Suppressor macrophage (primary cell): ENCODE data around the gene GOLGA7B.

ENCODE experiments used
- DNase-seq, 4 experiments: peaks; one replicate each; pipeline ENCODE4 v3.0.0-alpha.2; 2020 to 2022

Gene GOLGA7B

DNA sequence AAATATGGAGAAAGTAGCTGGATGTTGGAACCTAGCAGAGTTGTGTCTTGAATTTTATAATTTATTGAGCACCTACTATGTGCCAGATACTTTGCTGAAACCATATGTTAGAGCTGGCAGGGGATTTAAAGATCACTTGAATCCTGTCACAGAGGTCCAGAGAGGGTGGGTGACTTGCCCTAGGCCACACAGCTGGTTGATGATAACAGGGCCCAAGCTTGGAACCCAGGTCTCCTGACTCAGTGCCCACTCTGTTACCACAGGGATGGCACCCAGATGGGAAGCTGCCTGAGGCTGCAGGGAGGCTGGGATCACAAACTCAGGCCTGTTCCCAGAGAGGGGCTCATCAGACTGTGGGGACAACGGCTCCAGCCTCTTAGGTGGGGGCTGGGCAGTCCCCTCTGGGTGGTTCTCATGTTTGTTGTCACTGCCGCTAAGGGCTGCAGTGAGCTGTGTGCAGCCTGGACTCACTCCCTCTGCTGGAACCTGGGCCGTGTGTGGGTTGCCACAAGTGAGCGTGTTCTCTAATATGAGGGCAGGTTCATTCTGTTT is 18.6 kb downstream of the GOLGA7B start:
- no peak for DNase-seq

DNA sequence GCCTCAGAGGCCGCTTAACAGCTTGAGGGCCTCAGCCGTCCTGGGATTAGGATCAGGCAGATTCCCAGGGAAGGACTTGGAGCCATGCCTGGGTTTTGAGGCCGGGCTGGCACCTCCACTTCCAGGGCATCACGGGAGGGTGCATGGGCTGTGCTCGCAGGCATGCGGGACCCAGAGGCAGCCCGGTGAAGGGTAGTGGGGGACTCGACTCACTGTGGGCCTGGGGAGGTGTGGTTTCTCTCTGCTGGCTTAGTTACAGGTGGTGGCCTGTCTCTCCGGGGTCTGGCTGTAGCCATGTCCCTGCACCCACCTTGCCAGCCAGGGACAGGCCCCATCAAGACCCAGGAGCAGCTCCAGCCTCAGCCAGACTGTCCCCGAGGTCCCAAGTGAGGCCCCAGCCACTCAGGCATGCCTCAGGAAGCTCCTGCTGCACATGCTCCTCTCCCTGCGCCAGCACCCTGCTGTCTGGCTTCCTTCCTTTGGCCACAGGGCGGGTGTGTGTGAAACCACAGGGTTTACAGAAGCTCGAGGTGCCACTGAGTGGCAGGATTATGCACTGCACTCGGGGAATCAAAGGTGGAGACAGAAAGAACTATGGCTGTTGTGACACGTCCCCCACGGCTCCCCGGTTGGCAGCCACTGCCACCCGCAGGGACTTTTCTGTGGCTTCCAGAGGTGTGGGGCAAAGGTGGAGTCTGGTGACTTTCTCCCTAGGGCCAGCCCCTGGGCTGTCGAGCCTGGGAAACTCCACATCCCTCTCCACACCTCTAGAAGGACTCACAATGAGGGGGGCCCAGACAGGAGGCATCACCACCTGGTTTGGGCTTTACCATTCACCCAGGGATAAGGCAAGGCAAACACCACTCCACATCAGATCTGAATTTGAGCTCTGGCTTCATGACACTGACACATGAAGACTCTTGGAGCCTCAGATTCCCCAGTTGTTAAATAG is 19.7 kb downstream of the GOLGA7B start:
- peak; percentile 87 to 93 (median 92) for DNase-seq

DNA sequence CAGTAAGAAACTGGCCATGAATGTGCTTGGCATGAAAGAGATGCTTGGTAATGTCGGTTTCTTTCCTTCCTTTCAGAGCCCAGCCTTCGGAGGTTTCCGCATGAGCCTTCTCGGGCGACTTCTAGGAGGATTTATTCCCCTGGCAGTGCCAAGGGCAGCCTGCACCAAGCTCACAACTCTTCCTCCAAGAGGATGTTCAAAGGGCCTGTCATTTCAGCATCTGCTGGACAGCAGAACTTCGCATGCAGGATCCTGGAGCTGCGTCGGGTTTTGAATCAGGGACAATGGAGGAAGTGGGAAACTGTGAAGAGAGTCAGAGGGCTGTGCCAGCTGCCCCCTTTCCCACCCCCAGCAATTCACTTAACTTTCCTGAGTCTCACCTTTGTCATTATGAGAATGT is 21.3 kb downstream of the GOLGA7B start:
- no peak for DNase-seq

DNA sequence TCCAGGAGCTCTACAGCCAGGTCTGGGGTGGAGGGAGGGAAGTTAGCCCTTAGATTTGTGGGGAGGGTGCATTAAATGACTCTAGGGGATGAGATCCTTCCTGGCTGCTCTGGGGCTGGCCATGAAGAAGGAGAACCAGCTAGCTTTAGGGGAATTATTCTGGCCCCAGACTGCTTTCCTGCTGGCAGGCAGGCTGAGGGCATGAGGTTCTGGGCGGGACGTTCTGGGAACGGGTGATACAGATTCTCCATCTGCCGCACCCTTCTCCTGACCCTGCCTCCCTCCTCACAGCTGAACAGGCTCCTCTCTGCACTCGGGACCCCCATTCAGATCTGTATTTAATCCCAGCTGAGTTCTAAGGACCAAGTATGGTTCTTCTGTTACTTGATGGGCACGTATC is 23.9 kb downstream of the GOLGA7B start:
- no peak for DNase-seq

DNA sequence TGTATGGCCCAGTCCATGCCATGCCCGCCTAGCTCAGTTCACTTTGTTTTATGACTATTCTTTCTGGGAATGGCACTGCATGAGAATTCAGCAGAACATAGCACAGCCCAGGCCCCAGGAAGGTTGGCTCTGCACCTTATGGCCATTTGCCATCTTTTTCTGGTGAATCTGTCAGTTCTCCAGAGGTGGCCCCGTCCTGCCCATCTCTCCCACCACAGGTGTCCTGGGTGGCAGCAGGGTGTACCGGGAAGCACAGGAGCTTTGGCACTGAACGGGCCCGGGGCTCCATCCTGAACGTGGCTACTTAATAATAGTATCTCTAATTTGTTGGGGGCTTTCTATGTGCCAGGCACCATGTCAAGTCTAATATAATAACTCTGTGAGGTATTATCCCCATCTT is 24.7 kb downstream of the GOLGA7B start:
- no peak for DNase-seq

DNA sequence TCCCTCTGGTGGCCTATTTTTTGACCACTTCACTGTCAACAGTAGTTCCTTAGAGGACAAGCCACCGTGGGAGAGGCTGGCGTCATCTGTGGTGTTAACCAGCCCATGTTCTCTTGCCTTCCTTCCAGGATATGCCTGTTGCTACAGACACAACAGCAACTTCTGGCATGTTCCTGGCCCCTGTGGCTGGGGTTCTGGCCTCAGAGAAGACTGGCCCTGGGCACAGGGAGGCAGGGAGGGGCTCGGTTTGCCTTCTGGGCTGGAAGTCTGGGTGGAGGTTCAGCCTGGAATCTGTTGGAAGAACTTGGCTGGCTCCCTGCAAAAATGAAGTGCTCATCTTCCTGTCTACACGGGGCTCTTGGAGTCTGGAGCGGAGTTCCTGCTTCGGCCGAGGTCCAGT is 25.7 kb downstream of the GOLGA7B start:
- DNase-seq: peak in 2 of 4 experiments; percentile 13 to 23

DNA sequence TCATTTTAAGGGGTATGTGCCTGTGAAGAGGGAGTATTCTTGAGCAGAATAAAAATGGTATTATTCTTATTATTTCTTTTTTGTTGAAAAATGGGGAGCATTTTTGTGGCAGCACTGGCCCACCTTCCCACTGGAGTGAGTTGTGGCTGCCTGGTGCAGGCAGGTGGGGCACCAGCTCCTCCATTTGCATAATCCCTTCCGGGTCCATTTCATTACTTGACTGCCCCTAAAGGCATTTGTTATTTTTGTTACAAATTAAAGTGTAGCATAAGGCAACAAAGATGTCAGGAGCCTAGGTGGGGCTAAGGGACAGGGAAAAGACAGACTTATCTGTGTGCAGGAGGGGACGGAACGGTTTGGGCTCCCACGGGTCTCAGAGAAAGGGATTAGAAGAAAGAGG is 26.8 kb downstream of the GOLGA7B start:
- DNase-seq: no peak

DNA sequence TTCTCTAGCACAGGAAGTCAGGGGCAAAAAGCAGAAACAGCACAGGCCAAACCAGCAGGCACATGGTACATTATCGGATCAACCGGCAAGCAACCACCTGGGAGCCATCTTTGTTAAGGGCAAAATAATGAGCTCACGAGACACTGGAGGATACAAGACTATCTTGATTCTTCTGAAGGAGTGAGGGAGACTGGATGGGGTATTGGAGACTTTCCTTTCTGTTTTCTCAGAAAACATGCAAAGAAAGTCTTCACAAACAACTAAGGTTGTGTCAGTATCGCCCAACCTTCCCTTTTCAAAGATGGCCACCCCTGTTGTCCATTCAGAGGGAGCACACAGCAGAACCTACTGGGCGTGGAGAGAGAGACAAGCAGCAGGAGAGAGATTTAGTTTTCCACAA is 29.6 kb downstream of the GOLGA7B start:
- no peak for DNase-seq

DNA sequence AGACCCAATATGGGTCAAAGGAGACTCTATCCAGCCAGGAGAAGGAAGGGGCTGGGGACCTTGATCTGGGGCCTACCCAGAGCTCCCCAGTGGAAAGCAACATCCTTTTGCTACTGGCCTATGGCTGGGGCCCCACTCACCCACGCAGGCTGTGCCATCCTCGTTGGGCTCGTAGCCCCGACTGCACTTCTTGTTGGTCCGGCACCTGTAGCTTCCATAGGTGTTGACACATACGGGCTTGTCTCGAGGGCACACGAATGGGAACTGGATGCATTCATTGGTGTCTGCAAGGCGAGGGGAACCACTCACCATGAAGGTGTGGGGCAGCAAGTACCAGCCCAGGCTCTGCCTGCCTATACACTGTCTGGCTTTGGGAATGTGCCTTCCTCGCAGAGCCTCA is 30.5 kb downstream of the GOLGA7B start:
- DNase-seq: no peak

DNA sequence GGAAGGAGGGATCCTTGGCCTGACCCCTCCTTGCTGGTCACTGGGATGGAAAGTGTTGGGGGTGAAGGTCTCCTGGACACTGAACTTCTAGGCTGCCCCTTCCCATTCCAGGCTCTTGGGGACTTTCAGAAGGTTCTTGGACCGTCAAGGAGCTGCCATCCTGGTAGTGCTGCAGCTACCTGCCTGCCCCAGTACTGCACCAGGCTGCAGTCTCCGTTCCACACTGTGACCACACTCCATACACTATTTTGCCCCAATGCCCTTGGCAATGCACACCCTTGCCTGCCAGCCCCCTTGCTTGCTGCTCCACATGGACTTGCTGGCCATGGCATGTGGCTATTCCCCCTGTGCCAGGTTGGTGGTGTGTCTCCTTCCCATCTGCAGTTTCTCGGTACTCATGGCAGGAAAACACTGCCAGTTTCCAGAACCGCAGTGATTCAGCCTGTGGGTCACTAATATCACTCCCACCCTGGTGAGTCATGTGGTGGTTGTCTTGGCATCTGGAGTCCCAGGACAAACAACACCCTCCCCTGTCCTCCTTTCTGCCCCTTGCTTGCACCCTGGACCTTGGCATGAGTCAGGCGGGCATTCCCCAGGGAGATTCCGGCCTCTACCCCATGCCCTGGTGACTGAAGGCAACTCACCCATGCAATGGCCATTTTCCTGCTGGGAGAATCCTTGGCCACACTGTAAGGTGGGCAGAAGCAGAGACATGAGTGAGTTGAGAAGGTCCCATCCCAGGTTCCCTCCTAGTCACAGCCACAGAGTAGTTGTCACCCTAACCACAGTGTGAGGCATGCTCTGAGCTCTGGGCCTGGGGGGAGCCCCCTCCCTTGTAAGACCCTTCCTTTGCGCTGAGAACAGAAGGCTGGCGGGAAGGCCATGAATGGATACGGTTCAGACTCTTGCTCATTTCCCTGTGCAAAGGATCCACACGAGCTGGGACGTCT is 32.8 kb downstream of the GOLGA7B start:
- peak in 1 of 4 experiments; percentile 17 for DNase-seq

DNA sequence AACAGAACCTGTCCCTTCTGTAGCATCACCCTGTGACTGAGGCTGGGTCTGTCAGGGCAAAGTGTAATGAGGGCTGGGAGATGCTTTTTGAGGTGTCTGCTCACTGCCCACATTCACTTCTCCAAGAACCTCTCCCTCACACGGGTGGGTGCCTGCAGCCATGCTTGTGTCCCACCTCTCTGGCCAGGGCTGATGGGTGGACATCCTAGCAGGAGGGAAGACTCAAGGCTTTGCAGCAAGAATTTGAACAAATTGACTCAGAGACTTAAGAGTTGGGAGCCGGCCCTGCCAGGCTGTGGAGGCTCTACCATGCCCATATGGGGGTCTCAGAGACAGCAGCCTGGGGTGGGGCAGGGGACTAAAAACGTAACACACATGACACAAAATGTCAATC is 33.4 kb downstream of the GOLGA7B start:
- no peak for DNase-seq

DNA sequence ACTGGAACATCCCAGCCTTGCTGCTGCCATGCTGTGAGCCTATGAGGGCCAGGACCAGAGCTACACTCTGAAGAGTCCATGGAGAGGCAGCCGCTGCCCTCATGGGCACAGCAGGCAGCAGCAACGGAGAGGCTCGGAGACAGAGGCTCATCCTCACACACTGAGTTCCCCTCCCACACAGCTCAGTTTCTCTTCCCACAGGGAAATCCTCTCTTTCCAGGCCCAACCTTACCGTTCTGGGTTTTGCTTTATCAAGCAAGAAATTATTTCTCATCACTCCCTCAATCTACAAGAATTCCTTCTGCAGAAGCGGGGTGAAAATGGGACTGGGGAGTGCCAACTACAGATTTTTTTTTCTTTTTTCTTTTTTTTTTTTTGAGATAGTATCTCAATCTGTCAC is 36.6 kb downstream of the GOLGA7B start:
- DNase-seq: no peak

DNA sequence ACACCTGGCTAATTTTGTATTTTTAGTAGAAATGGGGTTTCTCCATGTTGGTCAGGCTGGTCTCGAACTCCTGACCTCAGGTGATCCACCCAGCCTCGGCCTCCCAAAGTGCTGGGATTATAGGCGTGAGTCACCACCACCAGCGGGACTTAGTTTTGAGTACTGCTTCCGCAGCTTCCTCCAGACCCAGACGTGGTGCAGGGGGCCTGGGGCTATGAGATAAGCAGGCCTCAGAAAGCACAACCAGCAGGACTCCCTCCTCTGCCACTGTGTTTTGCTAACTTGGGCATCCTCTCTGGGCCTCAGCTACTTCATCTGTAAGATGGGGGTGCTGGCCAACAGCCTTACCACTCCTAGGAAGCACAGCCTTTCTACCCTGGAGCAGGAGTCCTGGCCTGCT is 37.8 kb downstream of the GOLGA7B start:
- no peak for DNase-seq

DNA sequence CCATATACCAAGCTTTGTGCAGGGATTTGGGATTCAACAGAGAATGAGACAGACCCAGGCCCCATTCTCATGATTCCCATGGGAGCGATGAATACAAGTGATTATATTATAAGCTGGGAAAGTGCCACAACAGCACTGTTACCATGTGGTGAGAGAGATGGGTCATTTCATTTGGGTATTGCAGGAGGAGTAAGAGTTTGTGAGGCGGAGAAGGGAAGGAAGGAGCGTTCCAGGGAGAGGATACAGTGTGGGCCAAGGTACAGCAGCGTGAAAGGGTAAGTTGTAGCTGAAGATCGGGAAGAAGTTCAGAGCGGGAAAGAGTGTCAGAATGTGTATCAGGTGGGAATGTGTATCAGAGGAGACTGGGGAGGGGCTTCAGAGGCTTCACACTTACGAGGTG is 38.5 kb downstream of the GOLGA7B start:
- DNase-seq: no peak

DNA sequence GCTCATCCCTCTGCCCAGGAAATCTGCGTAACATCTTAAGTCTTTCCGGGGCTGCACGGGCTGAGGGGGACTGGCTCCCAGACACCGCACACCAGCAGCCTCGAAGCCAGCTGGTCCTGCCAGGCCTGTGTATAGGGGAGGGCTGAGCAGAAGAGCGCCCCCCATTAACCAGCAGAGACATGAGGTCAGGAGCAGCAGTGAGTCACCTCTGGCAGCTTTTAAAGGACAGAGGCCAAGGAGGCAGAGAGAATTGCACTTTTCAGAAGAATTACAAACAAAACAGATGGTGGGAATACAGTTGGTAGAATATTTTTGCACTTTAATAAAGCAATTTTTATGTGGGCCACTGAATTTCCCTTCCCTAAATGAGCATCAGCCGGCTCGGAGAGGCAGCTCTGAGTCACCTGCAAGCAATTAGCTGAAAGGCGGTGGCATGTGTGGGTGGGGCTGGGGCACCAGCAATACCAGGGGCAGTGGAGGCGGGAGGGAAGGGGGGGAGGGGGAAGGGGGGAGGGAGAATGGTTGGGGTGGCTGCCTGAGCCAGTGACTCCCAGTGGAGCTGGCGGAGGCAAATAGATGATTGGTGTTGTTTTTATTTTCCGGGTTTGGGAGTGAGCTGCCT is 39.1 kb downstream of the GOLGA7B start:
- DNase-seq: peak; percentile 8 to 45 (median 32)

DNA sequence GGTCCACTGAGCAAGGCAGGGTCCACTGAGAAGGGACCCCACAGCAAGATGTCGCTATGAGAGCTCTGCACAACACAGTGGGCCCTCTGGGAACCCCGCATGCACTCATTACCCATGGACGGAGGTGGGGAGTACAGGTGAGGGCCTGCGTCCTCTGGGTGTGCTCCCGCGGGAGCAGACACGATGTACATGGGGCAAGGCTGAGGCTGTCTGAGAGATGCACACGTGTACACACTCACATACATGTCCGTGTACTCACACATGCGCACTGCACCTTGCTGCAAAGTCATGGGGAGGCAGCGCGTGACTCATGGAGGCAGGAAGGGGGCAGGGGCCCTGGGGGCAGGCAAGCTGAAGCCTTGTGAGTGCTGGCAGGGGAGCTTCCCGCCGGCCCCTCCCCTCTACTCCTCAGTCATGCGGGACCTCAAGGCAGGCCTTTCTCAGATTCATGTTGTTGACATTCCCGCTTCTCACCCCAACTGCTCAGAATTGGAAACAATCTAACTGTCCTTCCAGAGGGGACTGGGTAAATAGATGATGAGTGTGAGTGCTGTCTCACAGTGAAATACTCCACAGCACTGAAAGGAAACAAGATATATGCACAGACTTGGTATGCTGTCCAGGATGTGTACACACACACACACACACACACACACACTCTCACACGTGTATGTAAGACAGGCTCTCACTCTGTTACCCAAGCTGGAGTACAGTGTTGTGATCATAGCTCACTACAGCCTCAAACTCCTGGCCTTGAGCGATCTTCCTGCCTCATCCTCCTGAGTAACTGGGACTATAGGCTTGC is 40.0 kb downstream of the GOLGA7B start:
- no peak for DNase-seq

DNA sequence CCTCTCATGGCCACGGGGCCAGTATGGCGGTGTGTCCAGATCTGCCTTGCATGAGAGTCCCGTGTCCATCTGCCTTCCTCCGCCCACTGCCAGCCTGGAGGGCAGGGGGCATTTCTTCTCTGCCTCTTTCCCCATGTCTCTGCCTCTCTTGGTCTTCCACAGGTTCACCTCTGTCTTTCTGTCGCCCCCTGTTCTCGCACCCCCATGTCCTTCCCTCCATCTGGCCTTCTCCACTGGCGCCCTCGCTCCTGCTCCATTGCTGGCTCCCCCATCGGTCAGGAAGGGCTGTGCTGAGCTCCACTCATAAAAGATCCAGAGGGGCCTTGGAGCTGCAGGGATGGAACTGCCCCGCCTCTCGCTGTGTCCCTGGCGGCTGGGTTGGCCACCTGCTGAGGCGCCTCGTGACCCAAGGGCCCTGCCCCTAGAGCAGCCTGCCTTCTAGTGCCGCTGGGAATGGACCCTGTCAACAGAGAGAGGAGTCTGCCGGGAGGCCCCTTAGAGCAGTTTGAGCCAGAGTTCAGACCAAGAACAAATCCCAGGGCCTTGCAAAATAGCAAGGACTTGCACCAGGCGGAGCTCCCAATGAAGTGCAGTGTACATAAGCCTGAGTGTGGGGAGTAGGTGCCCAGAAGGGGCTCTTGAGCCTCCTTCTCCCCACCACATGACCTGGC is 42.0 kb downstream of the GOLGA7B start:
- no peak for DNase-seq

DNA sequence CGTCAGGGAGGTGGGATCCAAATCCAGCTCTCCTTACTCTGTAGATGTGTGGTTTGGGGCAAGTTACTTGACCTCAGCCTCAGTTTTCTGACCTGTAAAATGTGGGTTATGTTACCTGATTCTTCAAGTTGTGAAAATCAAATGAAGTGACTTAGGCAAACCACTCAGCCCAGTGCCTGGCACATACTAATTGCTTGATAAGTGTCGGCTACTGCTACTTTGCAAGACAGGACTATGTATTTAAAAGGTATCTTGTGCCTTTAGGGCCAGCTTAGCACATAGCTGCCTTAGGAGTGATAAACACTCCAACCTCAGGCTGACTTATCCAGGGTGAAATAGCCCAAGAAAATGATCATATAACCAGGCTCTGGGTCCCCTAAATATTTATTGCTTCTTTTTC is 42.9 kb downstream of the GOLGA7B start:
- DNase-seq: no peak

DNA sequence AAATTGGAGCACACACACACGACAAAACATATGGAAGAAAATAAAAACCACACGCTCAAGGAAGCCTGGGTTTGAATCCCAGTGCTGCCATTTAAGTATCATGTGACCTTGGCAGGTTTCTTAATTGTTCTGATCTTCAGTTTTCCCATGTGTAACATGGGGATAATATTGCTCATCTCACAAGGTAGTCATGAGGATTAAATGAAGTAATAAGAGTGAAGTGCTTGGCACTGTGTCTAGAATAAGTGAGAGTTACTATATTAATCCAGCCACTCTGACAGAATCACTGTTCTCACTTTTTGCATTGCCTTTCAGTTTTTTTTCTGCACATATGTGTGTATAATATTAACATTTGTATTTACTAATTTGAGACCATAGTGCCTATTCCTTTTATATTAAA is 43.3 kb downstream of the GOLGA7B start:
- no peak for DNase-seq

DNA sequence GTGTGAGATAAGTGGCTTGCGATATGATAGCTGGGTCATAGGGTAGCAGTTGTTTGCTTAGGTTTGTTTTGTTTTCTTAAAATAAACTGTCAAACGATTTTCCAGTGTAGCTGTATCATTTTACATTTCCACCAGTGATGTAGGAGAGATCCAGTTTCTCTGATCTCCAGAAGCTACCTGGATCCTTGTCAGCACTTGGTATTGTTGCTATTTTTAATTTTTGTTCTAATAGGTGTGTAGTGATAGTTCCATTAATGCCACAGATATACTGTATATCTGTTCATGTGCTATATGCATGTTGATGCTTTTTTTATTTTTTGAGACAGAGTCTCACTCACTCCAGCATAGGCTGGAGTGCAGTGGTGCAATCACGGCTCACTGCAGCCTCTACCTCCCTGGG is 44.4 kb downstream of the GOLGA7B start:
- DNase-seq: no peak

DNA sequence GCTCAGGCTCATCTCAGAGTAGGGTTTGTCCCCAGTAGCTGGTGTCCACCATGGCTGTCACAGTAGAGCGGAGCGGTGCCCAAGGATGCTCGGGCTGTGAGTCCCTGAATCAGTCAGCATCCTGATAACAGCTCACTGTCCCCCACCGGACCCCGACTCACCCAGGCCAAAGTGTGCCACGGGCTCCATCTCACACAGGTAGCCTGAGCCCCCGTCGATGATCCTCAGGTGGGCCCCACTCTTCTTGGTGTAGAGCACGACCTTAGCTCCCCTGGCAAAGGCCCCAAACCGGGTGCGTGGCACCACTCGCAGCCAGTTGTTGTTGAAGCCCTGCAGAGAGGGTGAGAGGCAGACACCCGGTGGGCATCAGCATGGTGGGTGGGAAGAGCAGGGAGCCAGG is 45.4 kb downstream of the GOLGA7B start:
- no peak for DNase-seq
